NCI-H1417 treated with DMSO at 0.1 percent for 48 hours (cell line): ENCODE measurements around the gene IL15RA.
"Not testable (repeated sequence)": the region's sequence is repeated elsewhere in the genome, so short reads cannot be mapped to it uniquely, and the experiment has no call there.

ENCODE experiments used
- DNase-seq: peaks from one replicate; lab custom pipeline; 2025; lab: John Stamatoyannopoulos, UW

Gene IL15RA

GRCh38 chr10:5921746-5922145 is 55.6 kb downstream of the IL15RA start:
- no peak for DNase-seq

GRCh38 chr10:5919568-5919967 is 57.8 kb downstream of the IL15RA start:
- no peak for DNase-seq

- no peak for DNase-seq
These were observed 58.6 kb downstream of the IL15RA start for GRCh38 chr10:5918763-5919162.

GRCh38 chr10:5917305-5917704 is 60.0 kb downstream of the IL15RA start:
- DNase-seq = no peak

- DNase-seq = no peak
These were observed 61.9 kb downstream of the IL15RA start for GRCh38 chr10:5915451-5915850.

- DNase-seq = no peak
These were observed 63.6 kb downstream of the IL15RA start for GRCh38 chr10:5913736-5914135.

- DNase-seq = no peak
These were observed 65.7 kb downstream of the IL15RA start for GRCh38 chr10:5911670-5912069.

GRCh38 chr10:5910323-5911100 is 66.8 kb downstream of the IL15RA start:
- DNase-seq = no peak

GRCh38 chr10:5908676-5909075 is 68.7 kb downstream of the IL15RA start:
- DNase-seq = not testable (repeated sequence)

GRCh38 chr10:5906651-5907050 is 70.7 kb downstream of the IL15RA start:
- no peak for DNase-seq

- no peak for DNase-seq
These were observed 71.4 kb downstream of the IL15RA start for GRCh38 chr10:5905854-5906507.

GRCh38 chr10:5904227-5904626 is 73.1 kb downstream of the IL15RA start:
- DNase-seq = no peak

GRCh38 chr10:5903563-5903962 is 73.8 kb downstream of the IL15RA start:
- DNase-seq = no peak

- no peak for DNase-seq
These were observed 74.7 kb downstream of the IL15RA start for GRCh38 chr10:5902511-5903274.
